GM23338 (cell line): Measurements from ENCODE around the gene SLFN5. TPM values are rescaled to one million over a fixed set of nuclear protein-coding genes. Genes with fewer than 3 reads are reported as not detected.
A peak's percentile ranks its signal among the peaks of the same experiment; 100 is the strongest.

ENCODE experiments used
- ATAC-seq: fragments of 200-7000 bp; cut with Tn5 transposase; 3 replicates; pipeline ENCODE4 v1.9.1; 2020
- DNase-seq: peaks from one replicate; pipeline ENCODE4 v3.0.0-alpha.2; 2015; ENCODE audit warnings: low spot score
- H2AFZ ChIP-seq: fragments of 200-600 bp; sonication (generic); 2 replicates; pipeline ENCODE4 v1.8.0; 2016; ENCODE audit warnings: antibody characterized with exemption, mild to moderate bottlenecking, moderate library complexity
- H3F3A ChIP-seq: fragments of 200-600 bp; sonication (generic); replicated peaks from 2 replicates; pipeline ENCODE4 v1.8.0; 2017; ENCODE audit warnings: antibody characterized with exemption, mixed run types, low read depth
- H3K27ac ChIP-seq: fragments of 200-600 bp; sonication (generic); 2 replicates; pipeline ENCODE4 v1.6.1; 2016; ENCODE audit warnings: low read depth
- H3K27me3 ChIP-seq: fragments of 200-600 bp; sonication (generic); 2 replicates; pipeline ENCODE4 v1.8.0; 2016; ENCODE audit warnings: mild to moderate bottlenecking, mixed run types, moderate library complexity; ENCODE audit not compliant: insufficient read depth
- H3K36me3 ChIP-seq: fragments of 200-600 bp; sonication (generic); 2 replicates; pipeline ENCODE4 v1.8.0; 2016; ENCODE audit warnings: mild to moderate bottlenecking; ENCODE audit not compliant: insufficient read depth
- H3K4me1 ChIP-seq: fragments of 200-600 bp; sonication (generic); 2 replicates; pipeline ENCODE4 v1.8.0; 2016; ENCODE audit warnings: mild to moderate bottlenecking, moderate library complexity; ENCODE audit not compliant: insufficient read depth
- H3K4me2 ChIP-seq: fragments of 200-600 bp; sonication (generic); 2 replicates; pipeline ENCODE4 v1.7.1; 2017; ENCODE audit warnings: mixed run types
- H3K4me3 ChIP-seq: fragments of 200-600 bp; sonication (generic); 2 replicates; pipeline ENCODE4 v1.6.1; 2016; ENCODE audit warnings: mixed run types
- H3K79me2 ChIP-seq: fragments of 200-600 bp; sonication (generic); replicated peaks from 2 replicates; pipeline ENCODE4 v1.8.0; 2017; ENCODE audit warnings: mild to moderate bottlenecking; ENCODE audit not compliant: insufficient read depth
- H3K9me2 ChIP-seq: fragments of 200-600 bp; sonication (generic); 2 replicates; pipeline ENCODE4 v1.8.0; 2017; ENCODE audit not compliant: insufficient read depth
- H4K20me1 ChIP-seq: fragments of 200-600 bp; sonication (generic); replicated peaks from 2 replicates; pipeline ENCODE4 v1.8.0; 2017; ENCODE audit warnings: mild to moderate bottlenecking; ENCODE audit not compliant: insufficient read depth
- H3K27ac Mint-ChIP-seq: 2 replicates; pipeline ENCODE4 v1.8.0; 2020; ENCODE audit warnings: inconsistent platforms, mild to moderate bottlenecking, moderate library complexity, mixed read lengths
- H3K27me3 Mint-ChIP-seq: 3 replicates; pipeline ENCODE4 v1.8.0; 2022; ENCODE audit warnings: low read depth, mild to moderate bottlenecking, moderate library complexity, mixed read lengths, inconsistent platforms; ENCODE audit not compliant: insufficient read depth, poor library complexity
- H3K36me3 Mint-ChIP-seq: 3 replicates; pipeline ENCODE4 v1.8.0; 2021; ENCODE audit warnings: low read depth, mild to moderate bottlenecking, inconsistent platforms, moderate library complexity, mixed read lengths
- H3K4me1 Mint-ChIP-seq: 3 replicates; pipeline ENCODE4 v1.8.0; 2020; ENCODE audit warnings: mild to moderate bottlenecking, inconsistent platforms, mixed read lengths
- H3K4me3 Mint-ChIP-seq: 3 replicates; pipeline ENCODE4 v1.8.0; 2021; ENCODE audit warnings: moderate library complexity, mild to moderate bottlenecking, inconsistent platforms, mixed read lengths
- H3K9me3 Mint-ChIP-seq: 3 replicates; pipeline ENCODE4 v1.8.0; 2020; ENCODE audit warnings: moderate library complexity, mild to moderate bottlenecking, inconsistent platforms, mixed read lengths
- CREB1 ChIP-seq: fragments of 250-450 bp; sonication (Bioruptor Pico); IDR thresholded peaks from 2 replicates; pipeline ENCODE4 v1.5.0; 2020; ENCODE audit warnings: low read depth, mild to moderate bottlenecking, moderate library complexity
- EZH2 ChIP-seq: fragments of 200-600 bp; sonication (generic); IDR thresholded peaks from one replicate; pipeline ENCODE4 v1.8.0; 2017; ENCODE audit warnings: antibody characterized with exemption, mild to moderate bottlenecking, low read depth; ENCODE audit not compliant: unreplicated experiment
- EZH2phosphoT487 ChIP-seq: fragments of 200-600 bp; sonication (generic); IDR thresholded peaks from one replicate; pipeline ENCODE4 v1.8.1; 2018; ENCODE audit warnings: antibody characterized with exemption; ENCODE audit not compliant: unreplicated experiment
- JUNB ChIP-seq: IDR thresholded peaks from one replicate; pipeline ENCODE4 v1.6.1; 2016; ENCODE audit warnings: antibody characterized with exemption; ENCODE audit not compliant: unreplicated experiment
- NANOG ChIP-seq: IDR thresholded peaks from 2 replicates; pipeline ENCODE4 v1.6.1; 2016; ENCODE audit warnings: antibody characterized with exemption, borderline replicate concordance
- STAT1 ChIP-seq: IDR thresholded peaks from one replicate; pipeline ENCODE4 v1.6.1; 2016; ENCODE audit warnings: antibody characterized with exemption; ENCODE audit not compliant: unreplicated experiment
- ZNF331 ChIP-seq: fragments of 250-450 bp; sonication (Bioruptor Pico); IDR thresholded peaks from 2 replicates; pipeline ENCODE4 v1.5.0; 2020; ENCODE audit warnings: low read depth, mild to moderate bottlenecking, moderate library complexity
- polyA plus RNA-seq: library from polyadenylated mRNA; unstranded; fragments of >200 nt; fragmentation: Nextera tagmentation; extraction: Ambion mirVana; gene quantifications from 2 replicates; pipeline ENCODE4 v1.2.1, GENCODE V29; 2016
- total RNA-seq: library from RNA; depleted of rRNA; stranded (reverse); fragments of >200 nt; shearing (Covaris generic); gene quantifications from 2 replicates; pipeline ENCODE4 v1.2.3, GENCODE V29; 2014
- TF ChIP-seq, protein P1 (sequence below), 2 experiments: fragments of 200-600 bp in 1 of 2; sonication (generic) in 1 of 2; conservative IDR thresholded peaks; 2 replicates each; pipeline versions ENCODE4 v1.5.1 to v1.6.1; 2016 to 2017; ENCODE audit warnings: antibody characterized with exemption in 2 of 2, low read depth in 2 of 2, mild to moderate bottlenecking in 2 of 2, moderate library complexity in 1 of 2
- TF ChIP-seq, protein P2 (sequence below): IDR thresholded peaks from 2 replicates; pipeline ENCODE4 v1.6.1; 2016; ENCODE audit warnings: antibody characterized with exemption
- TF ChIP-seq, protein P3 (sequence below): fragments of 250-450 bp; sonication (Bioruptor Pico); IDR thresholded peaks from 2 replicates; pipeline ENCODE4 v1.5.0; 2020; ENCODE audit warnings: mild to moderate bottlenecking, moderate library complexity

SLFN5 gene
- total and polyA plus RNA-seq, 2 experiments from 2014 or later: 1.4 to 6.4 TPM

DNA sequence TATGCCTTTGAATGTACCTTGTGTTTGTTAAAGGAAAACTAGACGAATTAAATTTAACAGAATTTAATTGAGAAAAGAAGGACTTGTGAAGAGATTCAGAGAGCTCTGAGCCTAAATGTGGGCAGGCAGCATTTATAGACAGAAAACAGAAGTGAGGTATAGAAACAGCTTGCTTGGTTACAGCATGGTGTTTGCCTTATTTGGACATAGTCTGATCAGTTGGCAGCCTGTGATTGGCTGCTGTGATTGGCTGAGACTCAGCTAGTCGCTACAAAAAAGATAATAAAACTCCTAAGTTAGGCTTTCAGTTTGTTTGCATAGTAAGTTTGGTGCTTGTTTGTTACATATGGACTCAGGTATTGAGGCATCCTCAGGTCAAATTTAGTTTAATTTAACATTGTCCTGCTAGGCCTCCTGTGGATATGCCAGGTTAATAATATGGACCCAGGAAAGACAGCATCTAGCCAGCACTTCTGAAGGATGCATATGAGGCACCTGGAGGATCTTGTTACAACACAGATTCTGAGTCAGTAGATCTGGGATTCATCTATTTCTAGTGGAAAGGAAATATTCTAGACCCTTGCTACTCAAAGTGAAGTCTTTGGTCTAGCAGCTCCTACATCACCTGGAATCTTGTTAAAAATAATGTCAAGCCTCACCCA is 43.4 kb downstream of the SLFN5 start:
- Histone ChIP-seq H3K4me2 (no peak overlapping the region), H3K36me3 (no peaks in the 10 kb centered on the region), H3K27me3 (0 out of 2 replicates have a peak, but pooled peaks cover 4% of the 10 kb centered on the region), H3K27ac (no peak overlapping the region), H3K4me3 (no peak overlapping the region), H2AFZ (no peak overlapping the region; the same call in 1 of the 2 replicates), H3F3A (no peaks in the 10 kb centered on the region), H3K4me1 (no peaks in the 10 kb centered on the region), H4K20me1 (no peaks in the 10 kb centered on the region), H3K79me2 (no peaks in the 10 kb centered on the region), H3K9me2 (no peaks in the 10 kb centered on the region)
- H3K36me3 Mint-ChIP-seq: no peaks in the 10 kb centered on the region
- no peaks in the 10 kb centered on the region for H3K27me3 Mint-ChIP-seq
- peak overlapping the region; percentile 47; the same call in 1 of the 2 replicates for H3K27ac Mint-ChIP-seq
- peaks cover 8% of the 10 kb centered on the region for H3K4me1 Mint-ChIP-seq
- H3K4me3 Mint-ChIP-seq: no peak overlapping the region
- no peak for TF ChIP-seq ZNF331 (CRISPR knock-in tag)
- no peak for TF ChIP-seq EZH2
- TF ChIP-seq, protein P1, sequence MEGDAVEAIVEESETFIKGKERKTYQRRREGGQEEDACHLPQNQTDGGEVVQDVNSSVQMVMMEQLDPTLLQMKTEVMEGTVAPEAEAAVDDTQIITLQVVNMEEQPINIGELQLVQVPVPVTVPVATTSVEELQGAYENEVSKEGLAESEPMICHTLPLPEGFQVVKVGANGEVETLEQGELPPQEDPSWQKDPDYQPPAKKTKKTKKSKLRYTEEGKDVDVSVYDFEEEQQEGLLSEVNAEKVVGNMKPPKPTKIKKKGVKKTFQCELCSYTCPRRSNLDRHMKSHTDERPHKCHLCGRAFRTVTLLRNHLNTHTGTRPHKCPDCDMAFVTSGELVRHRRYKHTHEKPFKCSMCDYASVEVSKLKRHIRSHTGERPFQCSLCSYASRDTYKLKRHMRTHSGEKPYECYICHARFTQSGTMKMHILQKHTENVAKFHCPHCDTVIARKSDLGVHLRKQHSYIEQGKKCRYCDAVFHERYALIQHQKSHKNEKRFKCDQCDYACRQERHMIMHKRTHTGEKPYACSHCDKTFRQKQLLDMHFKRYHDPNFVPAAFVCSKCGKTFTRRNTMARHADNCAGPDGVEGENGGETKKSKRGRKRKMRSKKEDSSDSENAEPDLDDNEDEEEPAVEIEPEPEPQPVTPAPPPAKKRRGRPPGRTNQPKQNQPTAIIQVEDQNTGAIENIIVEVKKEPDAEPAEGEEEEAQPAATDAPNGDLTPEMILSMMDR (conservative IDR thresholded peaks at IDR 0.05; ENCODE audit: low read depth in 2 of 2): no peak
- peak; percentile 91 for ATAC-seq
- H3K9me3 Mint-ChIP-seq: no peaks in the 10 kb centered on the region; the same call in 2 of the 3 replicates
- DNase-seq: peak; percentile 27

DNA sequence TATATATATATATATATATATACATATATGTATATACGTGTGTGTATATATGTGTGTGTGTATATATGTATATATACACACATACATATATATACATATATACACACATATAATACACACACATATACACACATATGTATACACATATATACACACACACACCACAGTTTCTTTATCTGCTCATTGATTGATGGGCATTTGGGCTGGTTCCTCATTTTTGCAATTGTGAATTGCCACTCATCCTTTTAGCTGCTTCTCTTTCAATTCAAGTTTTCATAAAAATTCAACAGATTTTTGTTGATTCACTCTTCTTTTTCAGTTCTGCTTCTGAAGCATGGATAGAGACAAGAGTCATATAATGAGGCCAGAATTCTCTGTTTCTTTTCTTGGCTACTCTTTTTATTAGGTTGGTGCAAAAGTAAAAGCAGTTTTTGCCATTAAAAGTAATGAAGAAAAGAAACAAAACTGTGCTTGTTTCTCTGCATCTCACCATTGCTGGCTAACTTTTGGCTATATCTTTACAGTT is 44.5 kb downstream of the SLFN5 start:
- H3K27me3 Mint-ChIP-seq: no peaks in the 10 kb centered on the region
- DNase-seq (no peak), ATAC-seq (no peak)
- Histone ChIP-seq H3F3A (no peaks in the 10 kb centered on the region), H3K27me3 (0 out of 2 replicates have a peak, but pooled peaks cover 4% of the 10 kb centered on the region), H3K9me2 (no peaks in the 10 kb centered on the region), H3K4me1 (no peaks in the 10 kb centered on the region), H3K79me2 (no peaks in the 10 kb centered on the region), H3K36me3 (no peaks in the 10 kb centered on the region), H2AFZ (no peak overlapping the region), H3K27ac (no peak overlapping the region), H4K20me1 (no peaks in the 10 kb centered on the region), H3K4me2 (no peak overlapping the region), H3K4me3 (no peak overlapping the region)
- H3K4me3 Mint-ChIP-seq: no peak overlapping the region
- no peaks in the 10 kb centered on the region for H3K36me3 Mint-ChIP-seq
- H3K27ac Mint-ChIP-seq: no peak overlapping the region
- H3K9me3 Mint-ChIP-seq: no peaks in the 10 kb centered on the region; the same call in 2 of the 3 replicates
- peaks cover 8% of the 10 kb centered on the region for H3K4me1 Mint-ChIP-seq
- no peak for TF ChIP-seq JUNB
- no peak for TF ChIP-seq NANOG
- TF ChIP-seq EZH2phosphoT487: no peak
- no peak for TF ChIP-seq ZNF331 (CRISPR knock-in tag)
- TF ChIP-seq, protein P2, sequence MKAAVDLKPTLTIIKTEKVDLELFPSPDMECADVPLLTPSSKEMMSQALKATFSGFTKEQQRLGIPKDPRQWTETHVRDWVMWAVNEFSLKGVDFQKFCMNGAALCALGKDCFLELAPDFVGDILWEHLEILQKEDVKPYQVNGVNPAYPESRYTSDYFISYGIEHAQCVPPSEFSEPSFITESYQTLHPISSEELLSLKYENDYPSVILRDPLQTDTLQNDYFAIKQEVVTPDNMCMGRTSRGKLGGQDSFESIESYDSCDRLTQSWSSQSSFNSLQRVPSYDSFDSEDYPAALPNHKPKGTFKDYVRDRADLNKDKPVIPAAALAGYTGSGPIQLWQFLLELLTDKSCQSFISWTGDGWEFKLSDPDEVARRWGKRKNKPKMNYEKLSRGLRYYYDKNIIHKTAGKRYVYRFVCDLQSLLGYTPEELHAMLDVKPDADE: no peak
- no peak for TF ChIP-seq CREB1 (CRISPR knock-in tag)
- no peak for TF ChIP-seq STAT1
- no peak for TF ChIP-seq EZH2
- TF ChIP-seq, protein P3, sequence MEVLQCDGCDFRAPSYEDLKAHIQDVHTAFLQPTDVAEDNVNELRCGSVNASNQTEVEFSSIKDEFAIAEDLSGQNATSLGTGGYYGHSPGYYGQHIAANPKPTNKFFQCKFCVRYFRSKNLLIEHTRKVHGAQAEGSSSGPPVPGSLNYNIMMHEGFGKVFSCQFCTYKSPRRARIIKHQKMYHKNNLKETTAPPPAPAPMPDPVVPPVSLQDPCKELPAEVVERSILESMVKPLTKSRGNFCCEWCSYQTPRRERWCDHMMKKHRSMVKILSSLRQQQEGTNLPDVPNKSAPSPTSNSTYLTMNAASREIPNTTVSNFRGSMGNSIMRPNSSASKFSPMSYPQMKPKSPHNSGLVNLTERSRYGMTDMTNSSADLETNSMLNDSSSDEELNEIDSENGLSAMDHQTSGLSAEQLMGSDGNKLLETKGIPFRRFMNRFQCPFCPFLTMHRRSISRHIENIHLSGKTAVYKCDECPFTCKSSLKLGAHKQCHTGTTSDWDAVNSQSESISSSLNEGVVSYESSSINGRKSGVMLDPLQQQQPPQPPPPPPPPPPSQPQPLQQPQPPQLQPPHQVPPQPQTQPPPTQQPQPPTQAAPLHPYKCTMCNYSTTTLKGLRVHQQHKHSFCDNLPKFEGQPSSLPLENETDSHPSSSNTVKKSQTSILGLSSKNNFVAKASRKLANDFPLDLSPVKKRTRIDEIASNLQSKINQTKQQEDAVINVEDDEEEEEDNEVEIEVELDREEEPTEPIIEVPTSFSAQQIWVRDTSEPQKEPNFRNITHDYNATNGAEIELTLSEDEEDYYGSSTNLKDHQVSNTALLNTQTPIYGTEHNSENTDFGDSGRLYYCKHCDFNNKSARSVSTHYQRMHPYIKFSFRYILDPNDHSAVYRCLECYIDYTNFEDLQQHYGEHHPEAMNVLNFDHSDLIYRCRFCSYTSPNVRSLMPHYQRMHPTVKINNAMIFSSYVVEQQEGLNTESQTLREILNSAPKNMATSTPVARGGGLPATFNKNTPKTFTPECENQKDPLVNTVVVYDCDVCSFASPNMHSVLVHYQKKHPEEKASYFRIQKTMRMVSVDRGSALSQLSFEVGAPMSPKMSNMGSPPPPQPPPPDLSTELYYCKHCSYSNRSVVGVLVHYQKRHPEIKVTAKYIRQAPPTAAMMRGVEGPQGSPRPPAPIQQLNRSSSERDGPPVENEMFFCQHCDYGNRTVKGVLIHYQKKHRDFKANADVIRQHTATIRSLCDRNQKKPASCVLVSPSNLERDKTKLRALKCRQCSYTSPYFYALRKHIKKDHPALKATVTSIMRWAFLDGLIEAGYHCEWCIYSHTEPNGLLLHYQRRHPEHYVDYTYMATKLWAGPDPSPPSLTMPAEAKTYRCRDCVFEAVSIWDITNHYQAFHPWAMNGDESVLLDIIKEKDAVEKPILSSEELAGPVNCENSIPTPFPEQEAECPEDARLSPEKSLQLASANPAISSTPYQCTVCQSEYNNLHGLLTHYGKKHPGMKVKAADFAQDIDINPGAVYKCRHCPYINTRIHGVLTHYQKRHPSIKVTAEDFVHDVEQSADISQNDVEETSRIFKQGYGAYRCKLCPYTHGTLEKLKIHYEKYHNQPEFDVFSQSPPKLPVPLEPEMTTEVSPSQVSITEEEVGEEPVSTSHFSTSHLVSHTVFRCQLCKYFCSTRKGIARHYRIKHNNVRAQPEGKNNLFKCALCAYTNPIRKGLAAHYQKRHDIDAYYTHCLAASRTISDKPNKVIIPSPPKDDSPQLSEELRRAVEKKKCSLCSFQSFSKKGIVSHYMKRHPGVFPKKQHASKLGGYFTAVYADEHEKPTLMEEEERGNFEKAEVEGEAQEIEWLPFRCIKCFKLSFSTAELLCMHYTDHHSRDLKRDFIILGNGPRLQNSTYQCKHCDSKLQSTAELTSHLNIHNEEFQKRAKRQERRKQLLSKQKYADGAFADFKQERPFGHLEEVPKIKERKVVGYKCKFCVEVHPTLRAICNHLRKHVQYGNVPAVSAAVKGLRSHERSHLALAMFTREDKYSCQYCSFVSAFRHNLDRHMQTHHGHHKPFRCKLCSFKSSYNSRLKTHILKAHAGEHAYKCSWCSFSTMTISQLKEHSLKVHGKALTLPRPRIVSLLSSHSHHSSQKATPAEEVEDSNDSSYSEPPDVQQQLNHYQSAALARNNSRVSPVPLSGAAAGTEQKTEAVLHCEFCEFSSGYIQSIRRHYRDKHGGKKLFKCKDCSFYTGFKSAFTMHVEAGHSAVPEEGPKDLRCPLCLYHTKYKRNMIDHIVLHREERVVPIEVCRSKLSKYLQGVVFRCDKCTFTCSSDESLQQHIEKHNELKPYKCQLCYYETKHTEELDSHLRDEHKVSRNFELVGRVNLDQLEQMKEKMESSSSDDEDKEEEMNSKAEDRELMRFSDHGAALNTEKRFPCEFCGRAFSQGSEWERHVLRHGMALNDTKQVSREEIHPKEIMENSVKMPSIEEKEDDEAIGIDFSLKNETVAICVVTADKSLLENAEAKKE (CRISPR knock-in tag): no peak
